Naive B cell (primary cell): ENCODE data around the gene GIPC1. TPM values are rescaled to one million over a fixed set of nuclear protein-coding genes. Genes with fewer than 3 reads are reported as not detected.

Experiments used
- ATAC-seq, 2 donors: fragments of 150-1000 bp; cut with Tn5 transposase; 2 replicates each; pipeline ENCODE4 v1.10.0; 2021; ENCODE audit warnings: low read depth in 2 of 2, mild to moderate bottlenecking in 2 of 2, moderate library complexity in 2 of 2
- DNase-seq: peaks from one replicate; pipeline ENCODE4 v3.0.0; 2022
- H3K27ac Mint-ChIP-seq, 6 donors: one replicate each; pipeline ENCODE4 v1.8.0; 2020 to 2022; ENCODE audit warnings: mild to moderate bottlenecking in 6 of 6, mixed read lengths in 6 of 6, moderate library complexity in 5 of 6, inconsistent platforms in 2 of 6
- H3K27me3 Mint-ChIP-seq, 3 donors: one replicate each; pipeline ENCODE4 v1.8.0; 2021 to 2022; ENCODE audit warnings: mixed read lengths in 3 of 3, mild to moderate bottlenecking in 1 of 3
- H3K36me3 Mint-ChIP-seq, 2 donors: one replicate each; pipeline ENCODE4 v1.8.0; 2020 to 2022; ENCODE audit warnings: mixed read lengths in 2 of 2, inconsistent platforms in 1 of 2, mild to moderate bottlenecking in 1 of 2
- H3K4me1 Mint-ChIP-seq, 3 donors: one replicate each; pipeline ENCODE4 v1.8.0; 2020 to 2022; ENCODE audit warnings: mixed read lengths in 3 of 3, inconsistent platforms in 1 of 3, mild to moderate bottlenecking in 1 of 3, moderate library complexity in 1 of 3
- H3K4me3 Mint-ChIP-seq, 8 donors: one replicate each; pipeline ENCODE4 v1.8.0; 2020 to 2022; ENCODE audit warnings: mild to moderate bottlenecking in 8 of 8, mixed read lengths in 8 of 8, moderate library complexity in 8 of 8, inconsistent platforms in 2 of 8
- H3K9me3 Mint-ChIP-seq, 7 donors: one replicate each; pipeline ENCODE4 v1.8.0; 2020 to 2022; ENCODE audit warnings: mixed read lengths in 7 of 7, mild to moderate bottlenecking in 5 of 7, inconsistent platforms in 2 of 7, moderate library complexity in 1 of 7
- polyA plus RNA-seq, 6 donors: library from polyadenylated mRNA; unstranded; fragments of 300-500 nt; fragmentation: Illumina TruSeq; gene quantifications; one replicate each; pipeline ENCODE4 v1.2.3, GENCODE V29; 2021; ENCODE audit warnings: low read depth in 6 of 6

Gene GIPC1
- polyA plus RNA-seq, 6 donors from 2014 or later, result 6.9 to 10.3 (median 7.5) TPM

- no peaks in the 10 kb centered on the region for H3K9me3 Mint-ChIP-seq
- ATAC-seq (no peak), DNase-seq (no peak)
- peaks cover 18 to 46% (median 42%) of the 10 kb centered on the region in 3 donors for H3K27me3 Mint-ChIP-seq
- H3K4me1 Mint-ChIP-seq, result peaks cover 16 to 21% (median 20%) of the 10 kb centered on the region in 3 donors
- H3K4me3 Mint-ChIP-seq, result no peak overlapping the region
- H3K27ac Mint-ChIP-seq, result no peak overlapping the region
- H3K36me3 Mint-ChIP-seq, result no peaks in the 10 kb centered on the region
Observed at GRCh38 chr19:14477418-14478112, 18.4 kb downstream of the GIPC1 start.

- peak overlapping the region in 1 of 8 donors; percentile 35 for H3K4me3 Mint-ChIP-seq
- H3K36me3 Mint-ChIP-seq, result no peaks in the 10 kb centered on the region
- H3K9me3 Mint-ChIP-seq, result no peaks in the 10 kb centered on the region
- H3K27ac Mint-ChIP-seq, result no peak overlapping the region
- DNase-seq (no peak), ATAC-seq (no peak)
- H3K27me3 Mint-ChIP-seq, result peaks cover 18 to 51% (median 43%) of the 10 kb centered on the region in 3 donors
- H3K4me1 Mint-ChIP-seq, result peaks cover 16 to 27% (median 26%) of the 10 kb centered on the region in 3 donors
Observed at GRCh38 chr19:14476673-14477401, 19.1 kb downstream of the GIPC1 start.

- H3K36me3 Mint-ChIP-seq, result no peaks in the 10 kb centered on the region
- H3K27ac Mint-ChIP-seq, result peak overlapping the region in 1 of 6 donors; percentile 67
- H3K4me3 Mint-ChIP-seq, result peak overlapping the region in 1 of 8 donors; percentile 35
- peaks cover 16 to 30% (median 28%) of the 10 kb centered on the region in 3 donors for H3K4me1 Mint-ChIP-seq
- ATAC-seq (no peak), DNase-seq (no peak)
- H3K27me3 Mint-ChIP-seq, result peaks cover 18 to 51% (median 43%) of the 10 kb centered on the region in 3 donors
- H3K9me3 Mint-ChIP-seq, result no peaks in the 10 kb centered on the region
Observed at GRCh38 chr19:14476327-14476672, 19.6 kb downstream of the GIPC1 start.

GRCh38 chr19:14475251-14476073 is 20.5 kb downstream of the GIPC1 start, which contains the start of gene PTGER1:
Gene PTGER1, minus strand, starts transcription at chr19:14475354. Its CDS starts 1,034 bp downstream, at chr19:14474320.
- DNase-seq (no peak), ATAC-seq (no peak)
- Mint-ChIP-seq H3K36me3 (no peaks in the 10 kb centered on the region), H3K4me3 (peak within 1 kb of the TSS in 5 of 8 donors; percentile 21 to 61 (median 40)), H3K9me3 (no peaks in the 10 kb centered on the region), H3K4me1 (peaks cover 16 to 30% (median 28%) of the 10 kb centered on the region in 3 donors), H3K27ac (peak within 1 kb of the TSS in 1 of 6 donors; percentile 67), H3K27me3 (peaks cover 18 to 51% (median 43%) of the 10 kb centered on the region in 3 donors)

- DNase-seq, result no peak
- no peak for ATAC-seq
- Mint-ChIP-seq H3K36me3 (peaks cover 0 to 2% of the 10 kb centered on the region in 2 donors), H3K27ac (no peak overlapping the region), H3K4me1 (peaks cover 16 to 30% (median 28%) of the 10 kb centered on the region in 3 donors), H3K9me3 (no peaks in the 10 kb centered on the region), H3K27me3 (peaks cover 18 to 51% (median 43%) of the 10 kb centered on the region in 3 donors), H3K4me3 (peak overlapping the region in 5 of 8 donors; percentile 21 to 61 (median 40))
Observed at GRCh38 chr19:14474827-14475226, 21.1 kb downstream of the GIPC1 start.

GRCh38 chr19:14473978-14474578 is 21.8 kb downstream of the GIPC1 start:
- Mint-ChIP-seq H3K4me1 (peaks cover 16 to 30% (median 28%) of the 10 kb centered on the region in 3 donors), H3K36me3 (peaks cover 0 to 8% of the 10 kb centered on the region in 2 donors), H3K27me3 (peaks cover 18 to 51% (median 43%) of the 10 kb centered on the region in 3 donors), H3K4me3 (peak overlapping the region in 2 of 8 donors; percentile 40 to 55), H3K27ac (no peak overlapping the region), H3K9me3 (no peaks in the 10 kb centered on the region)
- ATAC-seq, result no peak
- no peak for DNase-seq

- H3K27ac Mint-ChIP-seq, result peak overlapping the region in 4 of 6 donors; percentile 16 to 82 (median 72)
Observed at GRCh38 chr19:14473073-14473977, 22.6 kb downstream of the GIPC1 start.

GRCh38 chr19:14472202-14472938 is 23.6 kb downstream of the GIPC1 start:
- Mint-ChIP-seq H3K27ac (peak overlapping the region in 2 of 6 donors; percentile 16 to 68), H3K36me3 (peaks cover 0 to 14% of the 10 kb centered on the region in 2 donors), H3K4me3 (peak overlapping the region in 7 of 8 donors; percentile 69 to 87 (median 74)), H3K4me1 (peaks cover 16 to 30% (median 28%) of the 10 kb centered on the region in 3 donors), H3K27me3 (peaks cover 18 to 46% (median 43%) of the 10 kb centered on the region in 3 donors), H3K9me3 (no peaks in the 10 kb centered on the region)
- ATAC-seq (peak; percentile 84 to 85), DNase-seq (peak; percentile 76)

More at GRCh38 chr19:14473073-14473977, 22.6 kb downstream of the GIPC1 start:
- peaks cover 18 to 51% (median 43%) of the 10 kb centered on the region in 3 donors for H3K27me3 Mint-ChIP-seq
- H3K9me3 Mint-ChIP-seq, result no peaks in the 10 kb centered on the region
- ATAC-seq, result no peak
- peaks cover 16 to 30% (median 28%) of the 10 kb centered on the region in 3 donors for H3K4me1 Mint-ChIP-seq
- peaks cover 0 to 14% of the 10 kb centered on the region in 2 donors for H3K36me3 Mint-ChIP-seq
- no peak for DNase-seq
- peak overlapping the region; percentile 38 to 87 (median 74) for H3K4me3 Mint-ChIP-seq

- Mint-ChIP-seq H3K36me3 (peaks cover 0 to 14% of the 10 kb centered on the region in 2 donors), H3K4me1 (peaks cover 16 to 30% (median 26%) of the 10 kb centered on the region in 3 donors), H3K27ac (peak overlapping the region in 1 of 6 donors; percentile 33), H3K4me3 (peak overlapping the region in 4 of 8 donors; percentile 8 to 73 (median 40)), H3K27me3 (peaks cover 18 to 39% (median 35%) of the 10 kb centered on the region in 3 donors), H3K9me3 (no peaks in the 10 kb centered on the region)
- DNase-seq (no peak), ATAC-seq (no peak)
Observed at GRCh38 chr19:14471436-14472187, 24.3 kb downstream of the GIPC1 start.

GRCh38 chr19:14470031-14470876 is 25.7 kb downstream of the GIPC1 start:
- H3K36me3 Mint-ChIP-seq, result peaks cover 0 to 14% of the 10 kb centered on the region in 2 donors
- no peak for DNase-seq
- peak overlapping the region in 1 of 8 donors; percentile 35 for H3K4me3 Mint-ChIP-seq
- peaks cover 14 to 26% (median 22%) of the 10 kb centered on the region in 3 donors for H3K4me1 Mint-ChIP-seq
- no peaks in the 10 kb centered on the region for H3K9me3 Mint-ChIP-seq
- ATAC-seq, result no peak
- H3K27ac Mint-ChIP-seq, result peak overlapping the region in 1 of 6 donors; percentile 51
- peaks cover 14 to 25% (median 21%) of the 10 kb centered on the region in 3 donors for H3K27me3 Mint-ChIP-seq
